GM23338 (cell line): ENCODE data around the gene MTCL1. TPM values are rescaled to one million over a fixed set of nuclear protein-coding genes. Genes with fewer than 3 reads are reported as not detected.

ENCODE experiments used
- ATAC-seq: fragments of 200-7000 bp; cut with Tn5 transposase; 3 replicates; pipeline ENCODE4 v1.9.1; 2020
- DNase-seq: peaks from one replicate; pipeline ENCODE4 v3.0.0-alpha.2; 2015; ENCODE audit warnings: low spot score
- H2AFZ ChIP-seq: fragments of 200-600 bp; sonication (generic); 2 replicates; pipeline ENCODE4 v1.8.0; 2016; ENCODE audit warnings: antibody characterized with exemption, mild to moderate bottlenecking, moderate library complexity
- H3F3A ChIP-seq: fragments of 200-600 bp; sonication (generic); replicated peaks from 2 replicates; pipeline ENCODE4 v1.8.0; 2017; ENCODE audit warnings: antibody characterized with exemption, mixed run types, low read depth
- H3K27ac ChIP-seq: fragments of 200-600 bp; sonication (generic); 2 replicates; pipeline ENCODE4 v1.6.1; 2016; ENCODE audit warnings: low read depth
- H3K27me3 ChIP-seq: fragments of 200-600 bp; sonication (generic); 2 replicates; pipeline ENCODE4 v1.8.0; 2016; ENCODE audit warnings: mild to moderate bottlenecking, mixed run types, moderate library complexity; ENCODE audit not compliant: insufficient read depth
- H3K36me3 ChIP-seq: fragments of 200-600 bp; sonication (generic); 2 replicates; pipeline ENCODE4 v1.8.0; 2016; ENCODE audit warnings: mild to moderate bottlenecking; ENCODE audit not compliant: insufficient read depth
- H3K4me1 ChIP-seq: fragments of 200-600 bp; sonication (generic); 2 replicates; pipeline ENCODE4 v1.8.0; 2016; ENCODE audit warnings: mild to moderate bottlenecking, moderate library complexity; ENCODE audit not compliant: insufficient read depth
- H3K4me2 ChIP-seq: fragments of 200-600 bp; sonication (generic); 2 replicates; pipeline ENCODE4 v1.7.1; 2017; ENCODE audit warnings: mixed run types
- H3K4me3 ChIP-seq: fragments of 200-600 bp; sonication (generic); 2 replicates; pipeline ENCODE4 v1.6.1; 2016; ENCODE audit warnings: mixed run types
- H3K79me2 ChIP-seq: fragments of 200-600 bp; sonication (generic); replicated peaks from 2 replicates; pipeline ENCODE4 v1.8.0; 2017; ENCODE audit warnings: mild to moderate bottlenecking; ENCODE audit not compliant: insufficient read depth
- H3K9me2 ChIP-seq: fragments of 200-600 bp; sonication (generic); 2 replicates; pipeline ENCODE4 v1.8.0; 2017; ENCODE audit not compliant: insufficient read depth
- H4K20me1 ChIP-seq: fragments of 200-600 bp; sonication (generic); replicated peaks from 2 replicates; pipeline ENCODE4 v1.8.0; 2017; ENCODE audit warnings: mild to moderate bottlenecking; ENCODE audit not compliant: insufficient read depth
- H3K27ac Mint-ChIP-seq: 2 replicates; pipeline ENCODE4 v1.8.0; 2020; ENCODE audit warnings: inconsistent platforms, mild to moderate bottlenecking, moderate library complexity, mixed read lengths
- H3K27me3 Mint-ChIP-seq: 3 replicates; pipeline ENCODE4 v1.8.0; 2022; ENCODE audit warnings: low read depth, mild to moderate bottlenecking, moderate library complexity, mixed read lengths, inconsistent platforms; ENCODE audit not compliant: insufficient read depth, poor library complexity
- H3K36me3 Mint-ChIP-seq: 3 replicates; pipeline ENCODE4 v1.8.0; 2021; ENCODE audit warnings: low read depth, mild to moderate bottlenecking, inconsistent platforms, moderate library complexity, mixed read lengths
- H3K4me1 Mint-ChIP-seq: 3 replicates; pipeline ENCODE4 v1.8.0; 2020; ENCODE audit warnings: mild to moderate bottlenecking, inconsistent platforms, mixed read lengths
- H3K4me3 Mint-ChIP-seq: 3 replicates; pipeline ENCODE4 v1.8.0; 2021; ENCODE audit warnings: moderate library complexity, mild to moderate bottlenecking, inconsistent platforms, mixed read lengths
- H3K9me3 Mint-ChIP-seq: 3 replicates; pipeline ENCODE4 v1.8.0; 2020; ENCODE audit warnings: moderate library complexity, mild to moderate bottlenecking, inconsistent platforms, mixed read lengths
- CREB1 ChIP-seq: fragments of 250-450 bp; sonication (Bioruptor Pico); IDR thresholded peaks from 2 replicates; pipeline ENCODE4 v1.5.0; 2020; ENCODE audit warnings: low read depth, mild to moderate bottlenecking, moderate library complexity
- EZH2phosphoT487 ChIP-seq: fragments of 200-600 bp; sonication (generic); IDR thresholded peaks from one replicate; pipeline ENCODE4 v1.8.1; 2018; ENCODE audit warnings: antibody characterized with exemption; ENCODE audit not compliant: unreplicated experiment
- JUNB ChIP-seq: IDR thresholded peaks from one replicate; pipeline ENCODE4 v1.6.1; 2016; ENCODE audit warnings: antibody characterized with exemption; ENCODE audit not compliant: unreplicated experiment
- NANOG ChIP-seq: IDR thresholded peaks from 2 replicates; pipeline ENCODE4 v1.6.1; 2016; ENCODE audit warnings: antibody characterized with exemption, borderline replicate concordance
- POLR2AphosphoS5 ChIP-seq: IDR thresholded peaks from 2 replicates; pipeline ENCODE4 v1.6.1; 2016; ENCODE audit warnings: antibody characterized with exemption, low read depth
- STAT1 ChIP-seq: IDR thresholded peaks from one replicate; pipeline ENCODE4 v1.6.1; 2016; ENCODE audit warnings: antibody characterized with exemption; ENCODE audit not compliant: unreplicated experiment
- polyA plus RNA-seq: library from polyadenylated mRNA; unstranded; fragments of >200 nt; fragmentation: Nextera tagmentation; extraction: Ambion mirVana; gene quantifications from 2 replicates; pipeline ENCODE4 v1.2.1, GENCODE V29; 2016
- total RNA-seq: library from RNA; depleted of rRNA; stranded (reverse); fragments of >200 nt; shearing (Covaris generic); gene quantifications from 2 replicates; pipeline ENCODE4 v1.2.3, GENCODE V29; 2014
- TF ChIP-seq, protein P1 (sequence below): fragments of 250-450 bp; sonication (Bioruptor Pico); IDR thresholded peaks from 2 replicates; pipeline ENCODE4 v1.5.0; 2020; ENCODE audit warnings: mild to moderate bottlenecking, moderate library complexity
- TF ChIP-seq, protein P2 (sequence below), 2 experiments: fragments of 200-600 bp in 1 of 2; sonication (generic) in 1 of 2; conservative IDR thresholded peaks; 2 replicates each; pipeline versions ENCODE4 v1.5.1 to v1.6.1; 2016 to 2017; ENCODE audit warnings: antibody characterized with exemption in 2 of 2, low read depth in 2 of 2, mild to moderate bottlenecking in 2 of 2, moderate library complexity in 1 of 2
- TF ChIP-seq, protein P3 (sequence below): IDR thresholded peaks from 2 replicates; pipeline ENCODE4 v1.6.1; 2016; ENCODE audit warnings: antibody characterized with exemption

MTCL1 gene
- total and polyA plus RNA-seq, 2 experiments from 2014 or later: 14.4 to 45.0 TPM

DNA sequence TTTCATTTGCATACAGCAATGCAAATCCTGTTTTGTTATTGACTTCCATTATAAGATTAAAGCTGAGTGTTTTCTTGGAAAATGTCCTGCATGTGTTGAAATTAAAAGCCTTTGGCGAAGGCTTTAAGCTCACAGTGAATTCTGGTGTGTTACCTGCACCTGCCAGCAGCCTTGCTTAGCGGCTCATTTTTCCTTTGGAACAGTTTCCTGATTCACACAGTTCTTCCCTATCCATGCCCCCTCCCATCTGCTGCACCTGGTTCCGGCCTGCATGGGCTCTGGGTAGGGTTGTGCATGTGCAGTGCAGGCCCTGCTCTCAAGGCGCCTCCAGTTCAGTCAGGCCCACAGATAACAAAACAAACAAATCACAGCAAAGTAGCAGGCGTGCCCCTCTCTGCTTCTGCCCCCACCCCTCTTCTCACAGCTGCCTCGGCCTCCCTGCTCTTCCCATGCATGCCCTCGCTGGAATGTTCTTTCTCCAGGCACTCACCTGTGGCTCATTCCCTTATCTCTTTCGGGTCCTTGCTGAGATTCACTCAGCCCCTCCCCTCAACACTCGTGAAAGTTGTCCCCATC, 15.8 kb downstream of the MTCL1 start (continued):
- TF ChIP-seq, protein P1, sequence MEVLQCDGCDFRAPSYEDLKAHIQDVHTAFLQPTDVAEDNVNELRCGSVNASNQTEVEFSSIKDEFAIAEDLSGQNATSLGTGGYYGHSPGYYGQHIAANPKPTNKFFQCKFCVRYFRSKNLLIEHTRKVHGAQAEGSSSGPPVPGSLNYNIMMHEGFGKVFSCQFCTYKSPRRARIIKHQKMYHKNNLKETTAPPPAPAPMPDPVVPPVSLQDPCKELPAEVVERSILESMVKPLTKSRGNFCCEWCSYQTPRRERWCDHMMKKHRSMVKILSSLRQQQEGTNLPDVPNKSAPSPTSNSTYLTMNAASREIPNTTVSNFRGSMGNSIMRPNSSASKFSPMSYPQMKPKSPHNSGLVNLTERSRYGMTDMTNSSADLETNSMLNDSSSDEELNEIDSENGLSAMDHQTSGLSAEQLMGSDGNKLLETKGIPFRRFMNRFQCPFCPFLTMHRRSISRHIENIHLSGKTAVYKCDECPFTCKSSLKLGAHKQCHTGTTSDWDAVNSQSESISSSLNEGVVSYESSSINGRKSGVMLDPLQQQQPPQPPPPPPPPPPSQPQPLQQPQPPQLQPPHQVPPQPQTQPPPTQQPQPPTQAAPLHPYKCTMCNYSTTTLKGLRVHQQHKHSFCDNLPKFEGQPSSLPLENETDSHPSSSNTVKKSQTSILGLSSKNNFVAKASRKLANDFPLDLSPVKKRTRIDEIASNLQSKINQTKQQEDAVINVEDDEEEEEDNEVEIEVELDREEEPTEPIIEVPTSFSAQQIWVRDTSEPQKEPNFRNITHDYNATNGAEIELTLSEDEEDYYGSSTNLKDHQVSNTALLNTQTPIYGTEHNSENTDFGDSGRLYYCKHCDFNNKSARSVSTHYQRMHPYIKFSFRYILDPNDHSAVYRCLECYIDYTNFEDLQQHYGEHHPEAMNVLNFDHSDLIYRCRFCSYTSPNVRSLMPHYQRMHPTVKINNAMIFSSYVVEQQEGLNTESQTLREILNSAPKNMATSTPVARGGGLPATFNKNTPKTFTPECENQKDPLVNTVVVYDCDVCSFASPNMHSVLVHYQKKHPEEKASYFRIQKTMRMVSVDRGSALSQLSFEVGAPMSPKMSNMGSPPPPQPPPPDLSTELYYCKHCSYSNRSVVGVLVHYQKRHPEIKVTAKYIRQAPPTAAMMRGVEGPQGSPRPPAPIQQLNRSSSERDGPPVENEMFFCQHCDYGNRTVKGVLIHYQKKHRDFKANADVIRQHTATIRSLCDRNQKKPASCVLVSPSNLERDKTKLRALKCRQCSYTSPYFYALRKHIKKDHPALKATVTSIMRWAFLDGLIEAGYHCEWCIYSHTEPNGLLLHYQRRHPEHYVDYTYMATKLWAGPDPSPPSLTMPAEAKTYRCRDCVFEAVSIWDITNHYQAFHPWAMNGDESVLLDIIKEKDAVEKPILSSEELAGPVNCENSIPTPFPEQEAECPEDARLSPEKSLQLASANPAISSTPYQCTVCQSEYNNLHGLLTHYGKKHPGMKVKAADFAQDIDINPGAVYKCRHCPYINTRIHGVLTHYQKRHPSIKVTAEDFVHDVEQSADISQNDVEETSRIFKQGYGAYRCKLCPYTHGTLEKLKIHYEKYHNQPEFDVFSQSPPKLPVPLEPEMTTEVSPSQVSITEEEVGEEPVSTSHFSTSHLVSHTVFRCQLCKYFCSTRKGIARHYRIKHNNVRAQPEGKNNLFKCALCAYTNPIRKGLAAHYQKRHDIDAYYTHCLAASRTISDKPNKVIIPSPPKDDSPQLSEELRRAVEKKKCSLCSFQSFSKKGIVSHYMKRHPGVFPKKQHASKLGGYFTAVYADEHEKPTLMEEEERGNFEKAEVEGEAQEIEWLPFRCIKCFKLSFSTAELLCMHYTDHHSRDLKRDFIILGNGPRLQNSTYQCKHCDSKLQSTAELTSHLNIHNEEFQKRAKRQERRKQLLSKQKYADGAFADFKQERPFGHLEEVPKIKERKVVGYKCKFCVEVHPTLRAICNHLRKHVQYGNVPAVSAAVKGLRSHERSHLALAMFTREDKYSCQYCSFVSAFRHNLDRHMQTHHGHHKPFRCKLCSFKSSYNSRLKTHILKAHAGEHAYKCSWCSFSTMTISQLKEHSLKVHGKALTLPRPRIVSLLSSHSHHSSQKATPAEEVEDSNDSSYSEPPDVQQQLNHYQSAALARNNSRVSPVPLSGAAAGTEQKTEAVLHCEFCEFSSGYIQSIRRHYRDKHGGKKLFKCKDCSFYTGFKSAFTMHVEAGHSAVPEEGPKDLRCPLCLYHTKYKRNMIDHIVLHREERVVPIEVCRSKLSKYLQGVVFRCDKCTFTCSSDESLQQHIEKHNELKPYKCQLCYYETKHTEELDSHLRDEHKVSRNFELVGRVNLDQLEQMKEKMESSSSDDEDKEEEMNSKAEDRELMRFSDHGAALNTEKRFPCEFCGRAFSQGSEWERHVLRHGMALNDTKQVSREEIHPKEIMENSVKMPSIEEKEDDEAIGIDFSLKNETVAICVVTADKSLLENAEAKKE (CRISPR knock-in tag): no peak
- TF ChIP-seq, protein P2, sequence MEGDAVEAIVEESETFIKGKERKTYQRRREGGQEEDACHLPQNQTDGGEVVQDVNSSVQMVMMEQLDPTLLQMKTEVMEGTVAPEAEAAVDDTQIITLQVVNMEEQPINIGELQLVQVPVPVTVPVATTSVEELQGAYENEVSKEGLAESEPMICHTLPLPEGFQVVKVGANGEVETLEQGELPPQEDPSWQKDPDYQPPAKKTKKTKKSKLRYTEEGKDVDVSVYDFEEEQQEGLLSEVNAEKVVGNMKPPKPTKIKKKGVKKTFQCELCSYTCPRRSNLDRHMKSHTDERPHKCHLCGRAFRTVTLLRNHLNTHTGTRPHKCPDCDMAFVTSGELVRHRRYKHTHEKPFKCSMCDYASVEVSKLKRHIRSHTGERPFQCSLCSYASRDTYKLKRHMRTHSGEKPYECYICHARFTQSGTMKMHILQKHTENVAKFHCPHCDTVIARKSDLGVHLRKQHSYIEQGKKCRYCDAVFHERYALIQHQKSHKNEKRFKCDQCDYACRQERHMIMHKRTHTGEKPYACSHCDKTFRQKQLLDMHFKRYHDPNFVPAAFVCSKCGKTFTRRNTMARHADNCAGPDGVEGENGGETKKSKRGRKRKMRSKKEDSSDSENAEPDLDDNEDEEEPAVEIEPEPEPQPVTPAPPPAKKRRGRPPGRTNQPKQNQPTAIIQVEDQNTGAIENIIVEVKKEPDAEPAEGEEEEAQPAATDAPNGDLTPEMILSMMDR (conservative IDR thresholded peaks at IDR 0.05; ENCODE audit: low read depth in 2 of 2): no peak

DNA sequence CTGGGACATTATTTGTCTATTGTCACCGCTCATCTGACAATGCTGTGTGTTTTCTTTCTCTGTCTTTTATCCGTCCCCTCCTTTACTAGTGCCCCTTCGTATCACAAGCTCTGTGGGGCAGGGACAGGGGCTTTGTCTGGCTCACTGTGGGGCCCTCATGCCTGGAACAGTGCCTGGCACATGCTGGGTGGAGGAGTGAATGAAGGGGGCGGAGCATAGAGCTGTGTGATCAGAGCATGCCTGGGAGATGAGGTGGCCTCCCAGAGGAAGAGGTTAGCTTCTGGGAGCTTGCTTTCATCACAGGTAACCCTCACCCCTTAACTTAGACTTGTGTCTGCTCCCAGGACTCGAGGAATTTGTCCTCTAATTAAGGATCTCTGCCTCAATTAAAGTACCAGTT, 16.4 kb downstream of the MTCL1 start:
- DNase-seq (peak; percentile 42), ATAC-seq (peak; percentile 23)
- Mint-ChIP-seq H3K27ac (no peak overlapping the region), H3K9me3 (no peaks in the 10 kb centered on the region; the same call in 2 of the 3 replicates), H3K36me3 (peaks cover 57% of the 10 kb centered on the region), H3K27me3 (peaks cover 4% of the 10 kb centered on the region), H3K4me1 (peaks cover 61% of the 10 kb centered on the region), H3K4me3 (no peak overlapping the region)
- no peak overlapping the region for H3K4me3 ChIP-seq
- H3K4me1 ChIP-seq: peaks cover 55% of the 10 kb centered on the region
- no peaks in the 10 kb centered on the region; the same call in 1 of the 2 replicates for H3K36me3 ChIP-seq
- H3F3A ChIP-seq: no peaks in the 10 kb centered on the region
- no peak overlapping the region for H2AFZ ChIP-seq
- no peaks in the 10 kb centered on the region for H3K27me3 ChIP-seq
- no peak overlapping the region for H3K4me2 ChIP-seq
- H3K27ac ChIP-seq: no peak overlapping the region
- H3K9me2 ChIP-seq: no peaks in the 10 kb centered on the region
- H4K20me1 ChIP-seq: no peaks in the 10 kb centered on the region; the same call in 1 of the 2 replicates
- H3K79me2 ChIP-seq: peaks cover 27% of the 10 kb centered on the region
- TF ChIP-seq NANOG: no peak
- no peak for TF ChIP-seq CREB1 (CRISPR knock-in tag)
- no peak for TF ChIP-seq POLR2AphosphoS5
- TF ChIP-seq, protein P3, sequence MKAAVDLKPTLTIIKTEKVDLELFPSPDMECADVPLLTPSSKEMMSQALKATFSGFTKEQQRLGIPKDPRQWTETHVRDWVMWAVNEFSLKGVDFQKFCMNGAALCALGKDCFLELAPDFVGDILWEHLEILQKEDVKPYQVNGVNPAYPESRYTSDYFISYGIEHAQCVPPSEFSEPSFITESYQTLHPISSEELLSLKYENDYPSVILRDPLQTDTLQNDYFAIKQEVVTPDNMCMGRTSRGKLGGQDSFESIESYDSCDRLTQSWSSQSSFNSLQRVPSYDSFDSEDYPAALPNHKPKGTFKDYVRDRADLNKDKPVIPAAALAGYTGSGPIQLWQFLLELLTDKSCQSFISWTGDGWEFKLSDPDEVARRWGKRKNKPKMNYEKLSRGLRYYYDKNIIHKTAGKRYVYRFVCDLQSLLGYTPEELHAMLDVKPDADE: no peak
- TF ChIP-seq STAT1: no peak
- TF ChIP-seq, protein P2 (conservative IDR thresholded peaks at IDR 0.05; ENCODE audit: low read depth in 2 of 2): no peak
- TF ChIP-seq EZH2phosphoT487: no peak
- TF ChIP-seq JUNB: no peak
